Measurements from ENCODE around the gene SUSD1.

DNA sequence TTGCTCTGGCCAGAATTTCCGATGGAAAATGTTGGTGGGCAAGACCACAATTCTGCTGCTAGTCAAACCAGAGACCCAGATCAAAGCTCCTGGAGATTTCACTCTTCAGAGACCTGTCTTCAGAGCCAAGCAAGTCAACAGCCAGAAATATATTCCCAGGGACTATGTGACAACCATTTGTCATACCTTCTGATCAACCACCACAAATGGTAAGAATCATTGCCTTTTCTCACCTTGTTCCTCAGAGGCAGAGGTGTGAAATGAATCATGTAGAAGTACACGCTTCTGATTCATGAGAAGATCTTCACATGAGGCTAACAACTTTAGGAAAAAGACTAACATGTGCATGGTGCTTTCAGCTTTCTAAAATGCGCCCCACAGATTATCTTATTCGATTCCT lies 53.5 kb downstream of the SUSD1 start:
- no peak for TF ChIP-seq EZH2 (IDR thresholded peaks at IDR 0.05)
- TF ChIP-seq POLR2AphosphoS5 (IDR thresholded peaks at IDR 0.05; ENCODE audit: borderline replicate concordance, low read depth, low read length): no peak
